ENCODE data around the gene ZFPM1.

Gene ZFPM1

DNA sequence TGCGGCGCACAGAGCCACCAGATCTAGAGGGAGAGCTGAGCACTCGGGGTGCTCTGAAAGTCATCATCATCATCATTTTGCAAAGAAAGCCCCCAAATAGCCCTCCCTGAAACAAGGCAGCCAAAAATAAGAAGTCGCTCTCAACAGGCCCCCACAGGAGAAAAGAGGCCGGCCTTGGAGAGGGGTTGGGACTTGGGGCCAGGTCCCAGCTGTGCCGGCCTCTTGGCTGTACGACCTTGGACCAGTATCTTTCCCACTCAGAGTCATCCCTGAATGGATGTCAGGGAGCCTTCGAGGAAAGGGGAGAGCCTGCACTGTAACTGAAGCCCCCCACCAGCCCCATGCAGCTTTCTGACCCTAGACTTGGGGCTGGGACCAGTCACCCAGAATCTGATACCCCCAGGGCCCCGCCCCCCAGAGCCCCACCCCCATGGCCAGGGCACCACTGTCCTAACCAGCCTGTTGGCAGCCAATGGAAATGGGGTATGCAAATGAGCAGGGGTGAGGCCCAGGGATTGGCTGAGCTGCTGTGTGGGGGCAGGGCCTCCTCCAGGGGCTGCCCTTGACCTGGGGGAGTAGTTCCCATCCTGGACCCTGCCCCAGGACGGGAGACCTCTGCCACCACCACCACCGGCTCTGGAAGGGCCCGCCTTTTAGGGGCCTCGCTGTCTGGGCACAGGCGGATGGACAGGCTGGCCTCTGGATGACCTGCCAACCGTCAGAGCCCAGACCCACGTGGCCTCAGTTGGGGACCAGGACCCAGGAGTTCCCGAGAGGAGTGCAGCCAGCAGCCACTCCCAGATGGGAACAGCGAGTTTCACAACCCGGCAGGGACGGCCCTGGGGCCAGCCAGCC is 15.4 kb downstream of the ZFPM1 start:
- peak; percentile 31 for DNase-seq

DNA sequence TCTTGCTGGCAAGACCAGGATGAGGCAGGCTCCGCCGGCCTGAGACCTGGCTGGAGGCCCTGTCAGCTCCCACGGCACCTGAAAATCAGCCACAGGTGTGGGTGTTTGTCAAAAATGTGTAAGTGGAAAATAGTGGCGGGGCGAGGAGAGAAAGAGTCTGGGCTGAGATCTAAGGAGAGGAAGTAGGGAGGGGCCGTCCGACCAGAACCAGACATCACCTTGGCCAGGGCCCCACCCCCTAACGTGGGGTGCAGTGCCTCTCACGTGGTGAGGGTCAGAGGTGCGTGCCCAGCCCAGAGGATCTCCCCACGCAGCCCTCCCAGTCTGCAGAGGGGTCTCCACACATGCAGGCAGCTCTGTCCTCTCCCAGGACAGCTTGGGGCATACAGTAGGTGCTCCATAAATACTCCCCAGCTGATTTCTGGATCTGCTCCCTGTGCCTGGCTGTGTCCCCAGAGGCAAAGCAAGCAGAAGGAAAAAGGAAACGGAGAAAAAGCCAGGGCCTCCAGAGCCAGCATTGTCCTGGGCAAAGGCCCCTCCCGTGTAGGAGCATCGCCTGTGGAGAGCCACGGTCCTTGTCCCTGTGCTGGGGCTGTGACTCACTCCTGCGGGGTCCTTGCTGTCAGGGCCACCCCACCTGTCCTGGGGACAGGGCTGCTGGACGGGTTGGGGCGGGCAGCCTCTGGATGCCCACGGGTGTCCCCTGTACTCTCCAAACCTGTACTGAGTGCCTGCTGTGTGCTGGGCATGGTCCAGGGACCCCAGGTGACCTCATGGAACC is 16.7 kb downstream of the ZFPM1 start:
- peak; percentile 67 for DNase-seq

DNA sequence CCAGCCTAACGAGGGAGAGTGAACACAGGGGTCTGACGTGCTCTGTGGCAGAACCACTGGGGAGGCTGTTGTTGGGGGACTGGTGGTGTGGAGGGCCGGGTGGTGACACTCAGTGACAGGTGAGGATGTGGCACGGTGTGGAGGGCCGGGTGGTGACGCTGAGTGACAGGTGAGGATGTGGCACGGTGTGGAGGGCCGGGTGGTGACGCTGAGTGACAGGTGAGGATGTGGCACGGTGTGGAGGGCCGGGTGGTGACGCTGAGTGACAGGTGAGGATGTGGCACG is 17.3 kb downstream of the ZFPM1 start:
- peak; percentile 37 for DNase-seq

DNA sequence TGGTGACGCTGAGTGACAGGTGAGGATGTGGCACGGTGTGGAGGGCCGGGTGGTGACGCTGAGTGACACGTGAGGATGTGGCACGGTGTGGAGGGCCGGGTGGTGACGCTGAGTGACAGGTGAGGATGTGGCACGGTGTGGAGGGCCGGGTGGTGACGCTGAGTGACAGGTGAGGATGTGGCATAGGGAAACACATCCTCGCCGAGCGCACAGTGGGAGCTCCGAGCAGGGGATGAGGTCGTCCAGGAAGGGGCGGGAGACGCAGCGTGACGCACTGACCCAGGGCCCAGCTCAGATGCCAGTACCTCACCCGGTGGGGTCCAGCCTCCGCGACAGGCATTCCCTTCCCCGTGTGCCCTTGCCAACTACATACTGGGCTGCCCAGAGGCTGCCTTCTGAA is 17.6 kb downstream of the ZFPM1 start:
- peak; percentile 44 for DNase-seq

DNA sequence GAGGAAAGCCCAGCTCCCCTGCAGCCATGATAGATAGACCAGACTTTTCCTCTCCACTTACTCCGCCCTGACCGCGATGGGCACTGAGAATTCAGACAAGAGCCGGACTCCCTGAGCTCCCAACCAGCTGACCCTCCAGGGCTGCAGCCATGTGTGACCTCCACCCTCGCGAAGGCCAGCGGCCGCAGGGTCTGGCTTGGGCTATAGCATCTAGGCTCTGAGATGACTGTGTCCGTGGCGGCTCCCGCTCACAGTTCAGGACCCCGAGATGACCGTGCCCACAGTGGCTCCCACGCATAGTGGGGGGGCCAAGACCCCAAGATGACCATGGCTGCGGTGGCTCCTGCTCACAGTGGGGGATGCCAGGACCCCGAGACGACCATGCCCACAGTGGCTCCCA is 18.0 kb downstream of the ZFPM1 start:
- DNase-seq = no peak

DNA sequence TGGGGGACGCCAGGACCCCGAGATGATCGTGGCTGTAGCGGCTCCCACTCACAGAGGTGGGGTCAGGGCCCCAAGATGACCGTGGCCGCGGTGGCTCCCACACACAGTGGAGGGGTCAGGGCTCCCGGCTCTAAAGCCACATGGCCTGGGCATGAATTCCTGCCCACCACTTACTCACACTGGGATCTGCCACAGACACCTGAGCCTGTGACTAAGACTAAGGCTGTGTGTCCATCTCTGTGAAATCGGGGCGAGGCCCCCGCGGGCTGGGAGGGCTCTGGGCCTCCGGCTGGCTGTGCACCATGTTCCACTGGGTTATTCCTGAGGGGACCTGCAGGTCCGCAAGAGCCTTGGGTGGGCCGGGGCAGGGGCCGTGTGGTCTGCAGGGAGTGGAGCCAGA is 18.5 kb downstream of the ZFPM1 start:
- no peak for DNase-seq

DNA sequence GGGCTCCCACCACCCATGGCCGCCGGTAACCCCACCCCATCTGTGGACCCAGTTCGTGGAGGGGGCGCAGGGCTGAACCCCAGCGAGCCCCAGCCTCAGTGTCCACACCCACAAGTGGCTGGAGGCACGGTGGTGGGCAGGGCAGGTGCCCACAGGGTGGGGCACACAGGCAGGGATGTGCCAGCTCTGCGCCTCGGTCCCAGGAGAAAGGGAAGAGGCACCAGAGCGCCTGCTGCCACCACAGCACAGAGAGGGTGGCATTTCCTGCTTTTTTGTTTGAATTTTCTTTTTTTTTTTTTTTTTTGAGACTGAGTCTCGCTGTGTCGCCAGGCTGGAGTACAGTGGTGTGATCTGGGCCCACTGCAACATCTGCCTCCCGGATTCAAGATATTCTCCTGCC is 19.0 kb downstream of the ZFPM1 start:
- DNase-seq = peak; percentile 37

DNA sequence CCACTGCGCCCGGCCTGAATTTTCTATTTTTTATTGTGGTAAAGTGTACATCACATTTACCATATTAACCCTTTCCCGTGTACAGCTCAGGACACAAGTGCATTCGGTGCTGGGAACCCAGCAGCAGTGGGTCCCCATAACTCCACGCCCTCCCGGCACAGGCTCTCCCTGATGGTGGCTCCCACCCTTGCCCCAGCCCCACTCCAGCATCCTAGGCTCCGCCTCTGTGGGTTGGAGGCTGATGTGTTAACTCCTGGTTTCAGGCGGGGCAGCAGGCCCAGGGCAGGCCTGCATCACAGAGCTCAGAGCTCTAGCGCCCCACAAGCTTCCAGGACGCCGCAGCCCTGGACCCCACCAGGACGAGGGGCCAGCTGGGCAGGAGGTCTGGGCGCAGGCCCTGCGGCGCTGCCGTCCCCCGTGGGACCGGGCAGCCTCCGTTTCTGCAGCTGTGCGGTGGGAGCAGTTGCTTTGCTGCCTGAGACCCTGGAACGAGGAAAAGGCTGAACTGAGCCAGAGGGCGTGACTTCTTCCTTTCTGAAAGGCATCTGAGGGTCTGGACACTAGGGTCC is 19.6 kb downstream of the ZFPM1 start:
- DNase-seq = no peak

DNA sequence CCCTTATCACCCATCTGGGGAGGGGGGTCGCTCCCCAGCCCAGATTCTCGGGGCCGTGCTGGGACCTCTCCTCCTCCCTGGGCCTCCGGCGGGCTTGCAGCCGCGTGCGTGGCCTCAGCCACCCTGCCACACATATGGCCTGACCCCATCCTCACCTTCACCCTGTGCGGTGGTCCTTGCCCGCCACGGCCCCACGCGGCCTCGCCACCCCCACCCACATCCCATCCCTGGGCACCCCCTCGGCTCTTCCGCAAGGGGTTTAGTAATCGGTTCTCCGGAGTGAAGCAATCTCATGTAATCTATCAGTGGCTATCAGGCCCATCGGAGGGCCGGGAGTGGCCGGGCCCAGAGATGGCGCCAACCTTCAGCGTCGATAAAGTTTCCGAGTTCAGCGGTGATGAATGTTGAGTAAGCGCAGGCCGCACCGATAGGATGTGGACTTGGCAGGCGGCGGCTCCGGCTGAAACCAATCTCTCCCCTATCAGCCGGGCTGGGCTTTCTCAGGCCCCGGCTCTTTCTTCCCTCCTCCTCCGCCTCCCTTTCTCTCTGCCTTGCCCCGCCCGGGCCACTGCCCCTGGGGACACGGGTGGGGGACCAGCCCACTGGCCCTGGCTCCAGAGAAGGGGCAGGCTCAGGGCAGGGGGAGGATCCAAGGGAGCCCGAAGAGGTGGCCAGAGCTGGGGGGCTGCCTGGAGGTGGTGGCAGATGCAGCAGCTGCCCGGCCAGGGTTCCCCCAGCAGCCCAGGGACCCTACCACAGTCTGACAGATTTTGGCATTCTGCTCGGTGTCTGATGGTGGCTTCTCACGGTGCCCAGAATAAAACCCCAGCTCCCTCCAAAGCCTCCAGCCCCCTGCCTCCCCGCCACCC is 20.8 kb downstream of the ZFPM1 start:
- DNase-seq = no peak

DNA sequence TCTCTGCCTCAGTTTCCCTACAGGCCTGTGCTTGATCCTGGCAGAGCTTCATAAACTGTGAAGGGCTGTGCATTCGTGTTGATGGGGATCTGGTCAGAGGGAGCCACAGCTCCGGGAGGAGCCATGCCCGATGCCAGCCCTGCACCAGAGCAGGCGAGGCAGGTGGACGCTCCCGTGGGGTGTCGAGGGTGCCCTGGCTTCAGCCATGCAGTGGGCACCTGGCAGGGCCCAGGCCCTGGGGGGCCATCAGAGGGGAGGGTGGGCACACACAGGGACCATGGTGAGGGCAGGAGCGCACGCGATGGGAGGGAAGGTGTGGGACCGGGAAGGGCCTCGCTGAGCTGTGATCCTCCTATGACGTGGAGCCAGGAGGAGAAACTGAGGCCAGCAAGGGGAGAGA is 22.0 kb downstream of the ZFPM1 start:
- DNase-seq = no peak

DNA sequence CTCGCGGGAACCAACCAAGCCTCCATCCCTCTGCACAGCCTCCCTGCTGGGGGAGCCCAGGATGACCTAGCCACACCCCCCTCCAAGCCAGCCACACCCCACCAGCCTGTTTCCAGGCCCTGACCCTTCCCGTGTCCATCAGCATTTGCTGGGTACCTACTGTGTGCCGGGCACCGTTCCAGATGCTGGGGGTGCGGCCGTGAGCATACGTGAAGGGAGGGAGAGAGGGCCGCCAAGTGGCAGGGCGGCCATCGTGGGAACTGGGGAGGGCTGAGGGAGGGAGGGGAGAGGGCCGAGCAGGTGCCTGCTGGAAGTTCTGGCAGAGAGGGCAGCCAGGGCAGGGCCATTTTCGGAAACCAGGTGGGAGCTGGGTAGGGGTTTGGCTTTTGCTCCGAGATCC is 23.1 kb downstream of the ZFPM1 start:
- no peak for DNase-seq

DNA sequence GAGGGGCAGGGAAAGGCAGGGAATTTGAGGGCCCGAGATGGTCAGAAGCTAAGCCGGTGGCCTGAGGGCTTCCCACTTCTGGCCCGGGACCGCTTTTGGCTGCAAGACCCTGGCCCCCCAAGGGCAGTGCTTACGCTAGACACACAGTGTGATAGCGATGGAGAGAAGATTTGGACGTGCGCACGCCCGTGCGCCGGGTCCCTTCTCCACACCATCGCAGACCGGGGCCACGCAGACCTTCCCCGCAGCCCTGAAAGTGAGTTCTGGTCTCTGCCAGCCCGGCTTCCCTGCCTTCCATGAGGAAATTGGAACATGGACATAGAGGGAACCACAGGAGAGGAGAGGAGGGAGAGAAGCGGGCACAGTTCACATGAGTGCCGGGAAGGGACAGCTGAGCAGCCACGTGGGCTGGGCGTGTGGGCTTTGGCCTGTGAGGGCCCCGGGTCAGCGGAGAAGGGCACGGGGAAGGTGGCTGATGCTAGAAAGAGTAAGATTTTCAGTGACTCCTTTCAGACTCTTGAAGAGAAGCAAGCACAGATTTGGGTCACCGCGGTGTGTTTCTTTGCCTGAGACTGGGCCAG is 23.8 kb downstream of the ZFPM1 start:
- DNase-seq = no peak

DNA sequence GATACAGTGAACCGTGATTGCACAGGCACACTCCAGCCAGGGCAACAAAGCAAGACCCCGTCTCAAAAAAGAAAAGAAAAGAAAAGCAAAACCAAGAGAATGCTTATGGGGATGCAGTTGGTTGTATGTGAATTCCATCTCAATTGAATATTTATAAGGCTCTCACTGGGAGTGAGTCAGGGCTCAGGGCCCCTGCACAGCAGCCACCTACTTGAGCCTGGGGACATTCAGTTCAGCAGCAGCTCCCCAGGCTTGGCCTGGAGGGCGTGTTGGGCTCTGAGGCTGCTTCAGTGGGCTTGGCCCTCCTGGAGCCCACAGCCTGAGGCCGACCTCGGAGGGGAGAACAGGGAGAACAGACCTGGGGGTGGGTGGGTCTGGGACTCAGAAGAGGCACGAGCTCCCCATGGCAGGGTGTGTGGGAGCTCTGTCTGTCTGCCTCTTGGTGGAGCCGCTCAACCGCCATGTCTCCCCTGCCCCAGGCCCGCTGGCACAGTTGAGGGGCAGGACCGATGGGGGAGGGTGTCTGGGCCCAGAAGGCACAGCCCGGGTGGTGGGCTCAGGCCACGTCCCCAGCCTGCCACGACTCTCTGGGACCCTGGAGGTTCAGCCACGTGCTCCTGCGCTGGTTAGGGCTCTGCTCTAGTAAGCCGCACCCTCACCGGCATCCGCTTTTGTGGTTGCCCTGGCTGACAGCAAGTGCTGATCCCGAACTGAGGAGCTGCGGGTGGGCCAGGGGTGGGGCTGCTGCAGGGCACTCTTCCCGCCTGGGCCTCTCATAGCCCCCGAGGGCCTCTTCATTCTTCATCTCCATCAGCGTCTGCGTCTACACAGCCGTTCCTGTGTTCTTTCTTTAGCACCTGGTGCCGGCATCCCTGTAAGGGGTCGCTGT is 24.8 kb downstream of the ZFPM1 start:
- peak; percentile 68 for DNase-seq

DNA sequence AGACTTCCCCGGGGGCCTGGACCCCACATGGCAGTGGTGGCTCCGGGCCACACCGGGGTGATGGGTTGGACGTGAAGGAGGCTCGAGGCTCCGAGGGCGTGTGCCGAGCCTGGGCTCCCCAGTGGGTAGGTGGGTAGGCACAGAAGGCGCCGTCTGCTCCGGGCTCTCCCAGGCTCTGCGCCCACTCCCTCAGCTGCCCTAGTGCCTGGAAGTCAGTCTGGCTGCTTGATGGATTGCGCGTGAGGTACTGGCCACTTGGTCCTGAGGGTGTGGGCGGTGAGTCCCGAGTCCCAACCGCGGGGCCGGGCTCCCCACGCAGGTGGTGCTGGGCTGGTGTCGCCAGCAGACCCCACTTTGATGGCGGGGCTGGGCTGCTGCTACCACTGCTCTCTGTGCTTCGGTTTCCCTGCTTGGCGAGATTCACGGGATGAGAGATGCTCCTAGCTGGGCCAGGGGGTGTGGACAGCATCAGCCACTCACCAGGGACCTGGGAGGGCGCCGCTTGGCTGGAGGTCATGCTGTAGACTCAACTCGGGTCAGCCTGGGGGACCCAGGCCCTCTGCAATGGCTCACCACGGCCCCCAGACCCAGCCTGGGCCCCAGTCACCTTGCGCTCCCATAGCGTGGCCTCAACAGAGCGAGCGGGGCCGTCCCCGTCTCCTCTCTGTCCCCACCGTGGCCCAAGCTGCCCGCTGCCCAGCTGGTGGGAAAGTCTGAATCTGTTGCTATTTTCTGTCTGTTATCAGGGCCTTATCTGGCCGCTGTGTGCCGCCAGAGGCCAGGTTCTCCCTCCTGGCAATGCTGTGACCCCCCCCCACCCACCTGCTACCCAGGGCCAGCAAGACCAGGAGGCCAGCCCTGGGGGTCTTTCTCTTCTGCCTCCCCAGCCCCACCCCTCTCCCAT is 26.1 kb downstream of the ZFPM1 start:
- DNase-seq = no peak

DNA sequence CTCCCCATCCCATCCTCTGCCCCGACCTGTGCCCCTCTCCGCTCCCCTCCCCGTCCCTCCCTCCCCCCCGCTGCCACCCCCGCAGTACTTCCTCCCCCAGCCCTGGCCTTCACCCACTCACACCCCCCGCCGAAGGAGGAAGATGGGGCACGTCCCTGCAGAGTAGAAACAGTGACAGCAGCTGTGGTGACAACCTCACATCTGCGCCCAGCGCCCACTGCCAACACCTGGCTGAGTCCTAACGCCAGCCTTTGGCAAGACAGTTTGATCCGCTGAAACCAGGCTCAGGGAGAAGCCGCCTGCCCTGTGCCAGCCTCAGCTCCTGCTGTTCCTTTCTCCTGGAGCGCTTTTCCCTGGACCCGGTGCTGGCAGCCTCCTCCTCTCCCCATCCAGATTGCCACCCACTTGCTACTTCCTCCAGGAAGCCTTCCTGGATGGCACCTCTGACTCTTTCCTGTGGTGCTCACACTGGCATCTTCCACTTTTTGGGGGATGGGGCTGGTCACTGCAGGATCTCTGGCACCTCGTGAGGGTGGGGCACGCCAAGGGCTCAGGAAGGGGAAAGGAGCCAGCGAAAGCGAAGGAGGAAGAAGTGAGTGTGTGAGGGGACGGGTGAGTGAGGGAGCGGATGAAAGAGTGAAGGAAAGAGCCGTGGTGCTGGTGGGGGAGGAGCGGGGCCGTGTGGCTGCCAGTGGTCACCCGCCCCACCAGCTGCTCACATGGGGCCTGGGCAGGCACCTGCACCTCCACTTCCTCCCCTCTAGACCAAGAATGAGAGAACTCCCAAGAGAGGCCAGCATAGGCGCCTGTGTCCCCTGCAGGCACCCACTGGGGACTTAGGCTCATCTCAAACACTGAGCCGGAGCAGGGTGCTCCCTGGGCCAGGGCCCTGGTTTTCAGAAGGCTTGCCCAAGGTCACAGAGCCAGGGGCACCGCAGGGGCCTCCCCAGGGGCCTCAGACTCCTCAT is 27.0 kb downstream of the ZFPM1 start:
- peak; percentile 68 for DNase-seq

DNA sequence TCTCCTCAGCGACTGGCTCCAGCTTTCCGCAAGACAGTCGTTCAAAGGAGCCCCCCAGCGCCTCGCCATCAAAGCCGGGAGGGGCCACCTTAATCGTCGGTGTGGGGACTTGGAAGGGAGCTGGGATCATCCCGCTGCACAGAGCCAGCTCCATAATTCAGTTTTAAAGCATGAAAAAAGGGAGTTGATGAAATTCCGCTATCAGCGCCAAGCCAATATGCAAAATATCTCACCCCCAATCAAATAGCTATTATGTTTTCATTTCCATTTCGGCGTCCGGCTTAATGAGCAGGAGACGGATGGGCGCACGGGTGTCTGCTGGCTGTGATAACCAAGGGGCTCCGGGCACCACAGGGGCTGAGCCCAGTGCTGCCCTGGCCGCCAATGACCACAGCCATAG is 27.7 kb downstream of the ZFPM1 start:
- DNase-seq = no peak

DNA sequence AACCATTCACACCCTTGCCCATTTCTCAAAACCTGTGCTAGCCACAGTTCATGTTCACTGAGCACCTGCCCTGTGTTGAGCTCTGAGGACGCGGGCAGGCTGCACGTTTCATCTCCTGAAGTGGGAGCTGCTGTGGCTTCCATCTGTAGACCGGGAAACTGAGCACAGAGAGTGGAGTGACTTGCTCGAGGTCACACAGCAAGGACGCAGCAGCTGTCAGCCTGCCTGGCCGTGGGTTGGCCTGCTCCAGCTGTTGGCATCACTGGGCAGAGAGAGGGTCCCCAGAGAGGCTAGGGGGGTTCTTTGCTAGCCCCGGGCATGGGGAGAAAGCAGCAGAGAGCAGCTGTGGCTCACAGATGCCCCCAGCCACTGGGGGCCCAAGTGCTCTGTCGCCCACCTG is 28.8 kb downstream of the ZFPM1 start:
- DNase-seq = no peak

DNA sequence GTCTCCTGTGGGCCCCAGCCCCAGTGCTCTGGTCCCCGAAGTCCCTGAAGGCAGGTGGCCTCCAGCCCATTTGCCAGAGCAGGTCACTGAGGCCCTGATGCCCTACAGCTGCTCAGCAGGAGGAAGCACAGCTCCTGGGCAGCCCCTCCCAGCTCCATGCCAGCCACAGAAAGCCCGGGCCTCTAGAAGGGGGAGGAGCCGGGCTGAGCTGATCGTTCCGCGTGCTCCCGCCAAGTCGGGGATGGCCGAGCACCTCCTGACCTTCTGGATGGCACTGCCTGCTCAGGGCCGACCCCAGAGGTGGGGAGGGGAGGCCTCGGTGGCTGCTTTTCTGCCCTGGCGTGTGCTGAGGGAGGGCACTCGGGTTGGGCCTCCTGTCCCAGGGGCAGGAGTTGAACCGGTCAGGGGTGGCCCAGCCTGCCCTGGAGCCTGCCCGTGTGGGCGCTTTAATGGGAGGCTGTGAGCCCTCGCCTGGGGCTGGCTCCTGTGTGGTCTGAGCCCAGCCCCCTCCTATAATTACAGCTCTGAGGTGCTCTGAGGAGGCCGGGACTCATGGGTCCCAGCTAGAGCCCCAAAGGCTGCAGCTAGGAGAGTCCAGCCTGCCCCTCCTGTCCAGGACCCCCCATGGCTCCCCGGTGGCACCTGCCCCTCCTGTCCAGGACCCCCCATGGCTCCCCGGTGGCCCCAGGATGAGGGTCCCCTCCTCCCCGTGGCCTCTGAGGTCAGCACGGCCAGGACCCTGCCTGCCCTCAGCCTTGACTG is 29.7 kb downstream of the ZFPM1 start:
- no peak for DNase-seq

DNA sequence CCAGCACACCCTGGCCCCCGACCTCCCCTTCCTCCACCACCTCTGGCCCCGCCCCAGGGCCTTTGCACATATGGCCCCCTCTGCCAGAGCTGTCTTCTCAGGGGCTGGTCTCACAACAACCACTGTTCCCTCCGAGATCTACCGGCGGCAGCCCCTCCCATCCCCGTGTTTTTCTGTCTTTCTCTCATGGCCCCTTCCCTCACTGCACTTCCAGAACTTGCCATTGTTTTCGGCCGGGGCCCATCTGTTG is 30.2 kb downstream of the ZFPM1 start:
- no peak for DNase-seq

Data from CD4-positive, alpha-beta T cell treated with Interleukin-6 for 4 hours (primary cell).